Kidney epithelial cell (primary cell): ENCODE data around the gene SPATA7. TPM values are rescaled to one million over a fixed set of nuclear protein-coding genes. Genes with fewer than 3 reads are reported as not detected.

Source experiments
- DNase-seq: peaks from one replicate; pipeline ENCODE4 v3.0.0-alpha.2; 2010; ENCODE audit warnings: low read depth
- H3K27me3 ChIP-seq: 2 replicates; pipeline ENCODE4 v1.6.0; 2011; ENCODE audit warnings: low read length; ENCODE audit not compliant: control insufficient read depth, insufficient read depth
- H3K36me3 ChIP-seq: 2 replicates; pipeline ENCODE4 v1.5.1; 2011; ENCODE audit warnings: low read length; ENCODE audit not compliant: control insufficient read depth, insufficient read depth
- H3K4me3 ChIP-seq: 2 replicates; pipeline ENCODE4 v1.5.1; 2011; ENCODE audit warnings: low read depth, mild to moderate bottlenecking, control low read depth, low read length
- total RNA-seq: library from RNA; depleted of rRNA; stranded (reverse); fragments of >200 nt; gene quantifications from 2 replicates; pipeline ENCODE4 v1.2.3, GENCODE V29; 2015
- TF ChIP-seq, protein P1 (sequence below): IDR thresholded peaks from 2 replicates; pipeline ENCODE4 v1.5.1; 2011; ENCODE audit warnings: mild to moderate bottlenecking, moderate library complexity, low read length, control low read depth, inconsistent platforms; ENCODE audit not compliant: insufficient read depth, poor library complexity, severe bottlenecking

The SPATA7 gene
- total RNA-seq, 1 donor from 2014 or later: 10.8 TPM

DNA sequence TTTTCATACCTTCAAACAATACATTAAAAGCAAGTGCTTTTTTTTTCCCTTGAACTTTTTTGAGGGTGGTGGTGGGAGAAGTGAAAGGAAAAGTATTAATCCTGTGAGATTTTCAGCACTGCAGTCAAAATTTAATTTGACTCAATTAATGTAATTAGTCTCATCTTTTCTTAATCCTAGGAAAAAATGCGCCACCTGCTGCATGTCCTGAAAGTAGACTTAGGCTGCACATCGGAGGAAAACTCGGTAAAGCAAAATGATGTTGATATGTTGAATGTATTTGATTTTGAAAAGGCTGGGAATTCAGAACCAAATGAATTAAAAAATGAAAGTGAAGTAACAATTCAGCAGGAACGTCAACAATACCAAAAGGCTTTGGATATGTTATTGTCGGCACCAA, 52.2 kb downstream of the SPATA7 start:
- Histone ChIP-seq H3K36me3 (no peaks in the 10 kb centered on the region), H3K27me3 (no peaks in the 10 kb centered on the region), H3K4me3 (no peak overlapping the region)
- DNase-seq: no peak
- TF ChIP-seq, protein P1, sequence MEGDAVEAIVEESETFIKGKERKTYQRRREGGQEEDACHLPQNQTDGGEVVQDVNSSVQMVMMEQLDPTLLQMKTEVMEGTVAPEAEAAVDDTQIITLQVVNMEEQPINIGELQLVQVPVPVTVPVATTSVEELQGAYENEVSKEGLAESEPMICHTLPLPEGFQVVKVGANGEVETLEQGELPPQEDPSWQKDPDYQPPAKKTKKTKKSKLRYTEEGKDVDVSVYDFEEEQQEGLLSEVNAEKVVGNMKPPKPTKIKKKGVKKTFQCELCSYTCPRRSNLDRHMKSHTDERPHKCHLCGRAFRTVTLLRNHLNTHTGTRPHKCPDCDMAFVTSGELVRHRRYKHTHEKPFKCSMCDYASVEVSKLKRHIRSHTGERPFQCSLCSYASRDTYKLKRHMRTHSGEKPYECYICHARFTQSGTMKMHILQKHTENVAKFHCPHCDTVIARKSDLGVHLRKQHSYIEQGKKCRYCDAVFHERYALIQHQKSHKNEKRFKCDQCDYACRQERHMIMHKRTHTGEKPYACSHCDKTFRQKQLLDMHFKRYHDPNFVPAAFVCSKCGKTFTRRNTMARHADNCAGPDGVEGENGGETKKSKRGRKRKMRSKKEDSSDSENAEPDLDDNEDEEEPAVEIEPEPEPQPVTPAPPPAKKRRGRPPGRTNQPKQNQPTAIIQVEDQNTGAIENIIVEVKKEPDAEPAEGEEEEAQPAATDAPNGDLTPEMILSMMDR: peak; percentile 25

DNA sequence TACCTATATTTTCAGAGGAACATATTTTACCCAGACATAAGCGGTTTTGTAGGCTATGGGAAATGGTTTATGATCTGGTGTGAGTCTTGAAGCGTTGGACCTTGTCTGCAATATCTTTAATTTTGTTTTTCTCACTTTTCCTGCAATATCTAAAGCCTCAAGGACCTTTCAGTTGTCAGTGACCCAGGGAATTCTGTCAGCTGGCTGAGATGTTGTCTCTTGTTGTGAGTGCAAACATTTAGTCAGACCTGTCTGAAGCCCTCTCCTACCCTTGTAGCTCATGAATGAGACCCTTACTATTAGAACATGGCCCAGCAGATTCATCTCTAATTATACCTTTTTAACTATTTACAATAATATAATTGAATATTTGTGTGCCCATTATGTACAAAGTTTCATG, 53.6 kb downstream of the SPATA7 start:
- no peaks in the 10 kb centered on the region for H3K27me3 ChIP-seq
- no peak for DNase-seq
- no peaks in the 10 kb centered on the region for H3K36me3 ChIP-seq
- TF ChIP-seq, protein P1: no peak
- H3K4me3 ChIP-seq: no peak overlapping the region

GRCh38 chr14:88452231-88452630, 66.8 kb downstream of the SPATA7 start:
- no peak overlapping the region for H3K4me3 ChIP-seq
- peaks cover 1% of the 10 kb centered on the region for H3K36me3 ChIP-seq
- no peaks in the 10 kb centered on the region for H3K27me3 ChIP-seq
- no peak for DNase-seq
- TF ChIP-seq, protein P1: no peak

- H3K4me3 ChIP-seq: no peak overlapping the region
- H3K36me3 ChIP-seq: peaks cover 1% of the 10 kb centered on the region
- H3K27me3 ChIP-seq: no peaks in the 10 kb centered on the region
- TF ChIP-seq, protein P1: no peak
- DNase-seq: no peak
Measured at GRCh38 chr14:88454886-88455285, 69.4 kb downstream of the SPATA7 start.

GRCh38 chr14:88463318-88463717, 77.9 kb downstream of the SPATA7 start:
- TF ChIP-seq, protein P1: peak; percentile 14
- H3K27me3 ChIP-seq: no peaks in the 10 kb centered on the region
- no peaks in the 10 kb centered on the region for H3K36me3 ChIP-seq
- no peak overlapping the region for H3K4me3 ChIP-seq
- DNase-seq: no peak

- TF ChIP-seq, protein P1: no peak
- Histone ChIP-seq H3K4me3 (no peak overlapping the region), H3K27me3 (no peaks in the 10 kb centered on the region), H3K36me3 (no peaks in the 10 kb centered on the region)
- no peak for DNase-seq
Measured at GRCh38 chr14:88468406-88468805, 82.9 kb downstream of the SPATA7 start.
